ENCODE measurements around the gene USP36.
"Not testable (repeated sequence)": the region's sequence is repeated elsewhere in the genome, so short reads cannot be mapped to it uniquely, and the experiment has no call there.

The USP36 gene

GRCh38 chr17:78791840-78792709 lies 48.5 kb downstream of the USP36 start:
- DNase-seq (ENCODE audit: low spot score) = no peak

- DNase-seq (ENCODE audit: low spot score) = no peak
These were observed 50.1 kb downstream of the USP36 start for GRCh38 chr17:78790552-78790951.

GRCh38 chr17:78789663-78790181 lies 50.9 kb downstream of the USP36 start:
- no peak for DNase-seq (ENCODE audit: low spot score)

- no peak for DNase-seq (ENCODE audit: low spot score)
These were observed 51.4 kb downstream of the USP36 start for GRCh38 chr17:78789149-78789662.

- DNase-seq (ENCODE audit: low spot score) = no peak
These were observed 52.2 kb downstream of the USP36 start for GRCh38 chr17:78788451-78788850.

- DNase-seq (ENCODE audit: low spot score) = no peak
These were observed 53.2 kb downstream of the USP36 start for GRCh38 chr17:78787444-78787843.

GRCh38 chr17:78785663-78786057 lies 55.0 kb downstream of the USP36 start:
- DNase-seq (ENCODE audit: low spot score) = no peak

- no peak for DNase-seq (ENCODE audit: low spot score)
These were observed 55.5 kb downstream of the USP36 start for GRCh38 chr17:78785011-78785662.

- no peak for DNase-seq (ENCODE audit: low spot score)
These were observed 56.3 kb downstream of the USP36 start for GRCh38 chr17:78784352-78784751.

- no peak for DNase-seq (ENCODE audit: low spot score)
These were observed 56.8 kb downstream of the USP36 start for GRCh38 chr17:78783711-78784324.

GRCh38 chr17:78781893-78782304 lies 58.7 kb downstream of the USP36 start, which contains the start of gene CYTH1:
CYTH1 (minus strand) TSS chr17:78782273; CDS start chr17:78782223, 50 bp downstream.
- no peak for DNase-seq (ENCODE audit: low spot score)

GRCh38 chr17:78781104-78781892 lies 59.3 kb downstream of the USP36 start:
- no peak for DNase-seq (ENCODE audit: low spot score)

- DNase-seq (ENCODE audit: low spot score) = no peak
These were observed 60.3 kb downstream of the USP36 start for GRCh38 chr17:78780335-78780734.

GRCh38 chr17:78779850-78780249 lies 60.8 kb downstream of the USP36 start:
- no peak for DNase-seq (ENCODE audit: low spot score)

GRCh38 chr17:78779286-78779651 lies 61.3 kb downstream of the USP36 start:
- DNase-seq (ENCODE audit: low spot score) = not testable (repeated sequence)

- DNase-seq (ENCODE audit: low spot score) = no peak
These were observed 62.7 kb downstream of the USP36 start for GRCh38 chr17:78777881-78778280.

GRCh38 chr17:78774956-78775571 lies 65.5 kb downstream of the USP36 start:
- DNase-seq (ENCODE audit: low spot score) = no peak

- DNase-seq (ENCODE audit: low spot score) = no peak
These were observed 66.2 kb downstream of the USP36 start for GRCh38 chr17:78774453-78774852.

GRCh38 chr17:78771758-78772382 lies 68.7 kb downstream of the USP36 start:
- no peak for DNase-seq (ENCODE audit: low spot score)

GRCh38 chr17:78769196-78769773 lies 71.3 kb downstream of the USP36 start:
- DNase-seq (ENCODE audit: low spot score) = no peak
